HUES48 (cell line): ENCODE data around the gene LST1.

Source experiments
- H3K27ac ChIP-seq: one replicate; pipeline ENCODE4 v1.7.0; 2013; ENCODE audit warnings: low read depth, low read length, inconsistent platforms
- H3K27me3 ChIP-seq: 2 replicates; pipeline ENCODE4 v1.6.1; 2013; ENCODE audit warnings: mild to moderate bottlenecking, low read length; ENCODE audit not compliant: control insufficient read depth, insufficient read depth
- H3K36me3 ChIP-seq: 2 replicates; pipeline ENCODE4 v1.6.1; 2013; ENCODE audit warnings: low read length; ENCODE audit not compliant: control insufficient read depth, insufficient read depth
- H3K4me1 ChIP-seq: 2 replicates; pipeline ENCODE4 v1.6.1; 2013; ENCODE audit warnings: mild to moderate bottlenecking, low read length; ENCODE audit not compliant: control insufficient read depth, insufficient read depth
- H3K4me3 ChIP-seq: 2 replicates; pipeline ENCODE4 v1.5.1; 2013; ENCODE audit warnings: mild to moderate bottlenecking, low read depth, low read length
- H3K9ac ChIP-seq: 2 replicates; pipeline ENCODE4 v1.6.1; 2013; ENCODE audit warnings: mild to moderate bottlenecking, low read depth, low read length, moderate library complexity
- H3K9me3 ChIP-seq: 2 replicates; pipeline ENCODE4 v1.6.1; 2013; ENCODE audit warnings: low read length; ENCODE audit not compliant: control insufficient read depth, insufficient read depth

Gene LST1

GRCh38 chr6:31576897-31577578 is 9.0 kb upstream of the LST1 start:
- Histone ChIP-seq H3K27ac (no peak overlapping the region), H3K4me1 (peaks cover 11% of the 10 kb centered on the region), H3K36me3 (no peaks in the 10 kb centered on the region), H3K9me3 (no peaks in the 10 kb centered on the region), H3K27me3 (peaks cover 20% of the 10 kb centered on the region), H3K4me3 (no peak overlapping the region), H3K9ac (no peak overlapping the region)

- peaks cover 23% of the 10 kb centered on the region for H3K27me3 ChIP-seq
- no peak overlapping the region for H3K9ac ChIP-seq
- peaks cover 13% of the 10 kb centered on the region for H3K4me1 ChIP-seq
- H3K27ac ChIP-seq: no peak overlapping the region
- H3K36me3 ChIP-seq: no peaks in the 10 kb centered on the region
- no peak overlapping the region for H3K4me3 ChIP-seq
- H3K9me3 ChIP-seq: no peaks in the 10 kb centered on the region
These were observed 8.5 kb upstream of the LST1 start for GRCh38 chr6:31577579-31577966.

GRCh38 chr6:31578184-31579118 is 7.6 kb upstream of the LST1 start:
- no peak overlapping the region for H3K4me3 ChIP-seq
- no peaks in the 10 kb centered on the region for H3K36me3 ChIP-seq
- H3K27ac ChIP-seq: peak overlapping the region; percentile 50
- H3K9ac ChIP-seq: no peak overlapping the region
- peaks cover 14% of the 10 kb centered on the region for H3K4me1 ChIP-seq
- no peaks in the 10 kb centered on the region for H3K9me3 ChIP-seq
- H3K27me3 ChIP-seq: peaks cover 23% of the 10 kb centered on the region

DNA sequence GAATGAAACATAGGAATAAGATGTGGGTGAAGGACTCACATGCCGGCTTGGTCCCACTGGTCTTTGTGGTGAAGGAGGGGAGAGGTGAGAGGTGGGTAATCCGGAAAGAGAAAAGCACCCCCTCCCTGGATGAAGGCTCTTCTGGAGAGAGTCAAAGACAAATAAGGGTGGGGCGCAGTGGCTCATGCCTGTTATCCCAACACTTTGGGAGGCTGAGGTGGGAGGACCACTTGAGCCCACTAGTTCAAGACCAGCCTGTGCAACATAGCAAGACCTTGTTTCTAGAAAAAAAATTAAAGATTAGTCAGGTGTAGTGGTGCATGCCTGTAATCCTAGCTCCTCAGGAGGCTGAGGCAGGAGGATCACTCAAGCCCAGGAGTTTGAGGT is 7.0 kb upstream of the LST1 start:
- no peaks in the 10 kb centered on the region for H3K36me3 ChIP-seq
- no peak overlapping the region for H3K9ac ChIP-seq
- peaks cover 23% of the 10 kb centered on the region for H3K27me3 ChIP-seq
- H3K9me3 ChIP-seq: no peaks in the 10 kb centered on the region
- no peak overlapping the region for H3K4me3 ChIP-seq
- H3K4me1 ChIP-seq: peaks cover 14% of the 10 kb centered on the region
- H3K27ac ChIP-seq: peak overlapping the region; percentile 50

DNA sequence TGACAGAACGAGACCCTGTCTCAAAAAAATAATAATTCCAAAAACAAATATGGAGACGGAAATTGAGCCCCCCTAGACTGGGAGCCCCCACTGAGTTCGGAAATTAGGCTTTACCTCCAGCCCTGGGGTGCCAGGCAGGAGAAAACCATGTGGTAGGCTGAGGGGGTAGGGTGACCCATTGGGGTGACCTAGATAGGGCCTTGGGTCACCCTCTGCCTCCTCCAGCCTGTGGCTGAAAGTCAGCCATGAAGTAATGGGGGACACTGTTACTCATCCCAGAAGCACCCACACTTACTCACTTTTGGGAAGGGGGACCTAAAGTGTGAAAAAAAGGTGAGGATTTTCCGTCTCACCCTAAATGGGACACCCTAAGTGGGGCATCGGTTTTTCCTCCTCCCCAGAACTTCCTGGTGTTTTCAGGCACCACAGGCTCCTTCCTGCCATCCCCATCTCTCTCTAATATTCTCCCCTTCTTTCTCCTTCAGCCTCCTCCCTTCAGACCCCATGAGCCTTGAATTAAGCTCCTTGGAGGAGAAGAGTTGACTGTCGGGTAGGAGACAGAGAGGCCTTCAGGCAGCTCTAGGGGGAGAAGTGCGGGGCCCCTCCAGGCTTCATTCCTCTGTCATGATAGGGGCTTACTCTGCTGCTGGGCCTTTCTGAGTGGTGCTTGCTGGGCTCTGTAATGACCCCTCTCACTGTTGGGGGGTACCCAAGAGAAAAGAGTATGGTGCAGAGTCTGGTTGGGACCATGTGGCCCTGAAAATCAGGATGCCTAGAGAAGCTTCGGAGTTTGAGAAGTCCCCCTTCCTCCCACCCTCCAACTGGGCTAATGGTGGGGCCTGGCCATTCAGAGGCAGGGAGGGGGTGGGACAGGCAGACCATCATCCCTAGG is 6.3 kb upstream of the LST1 start:
- peaks cover 14% of the 10 kb centered on the region for H3K4me1 ChIP-seq
- H3K9ac ChIP-seq: no peak overlapping the region
- H3K4me3 ChIP-seq: peak overlapping the region; percentile 91
- H3K9me3 ChIP-seq: no peaks in the 10 kb centered on the region
- H3K27me3 ChIP-seq: peaks cover 23% of the 10 kb centered on the region
- no peak overlapping the region for H3K27ac ChIP-seq
- H3K36me3 ChIP-seq: no peaks in the 10 kb centered on the region

- peaks cover 23% of the 10 kb centered on the region for H3K27me3 ChIP-seq
- H3K9ac ChIP-seq: no peak overlapping the region; the same call in 1 of the 2 replicates
- H3K27ac ChIP-seq: no peak overlapping the region
- peak overlapping the region; percentile 91 for H3K4me3 ChIP-seq
- H3K9me3 ChIP-seq: no peaks in the 10 kb centered on the region
- no peaks in the 10 kb centered on the region for H3K36me3 ChIP-seq
- H3K4me1 ChIP-seq: peaks cover 14% of the 10 kb centered on the region
These were observed 5.7 kb upstream of the LST1 start for GRCh38 chr6:31580438-31580740.

GRCh38 chr6:31580807-31581433 is 5.2 kb upstream of the LST1 start:
- Histone ChIP-seq H3K27ac (peak overlapping the region; percentile 37), H3K9ac (peak overlapping the region; percentile 66), H3K36me3 (no peaks in the 10 kb centered on the region), H3K4me3 (peak overlapping the region; percentile 91), H3K9me3 (no peaks in the 10 kb centered on the region), H3K4me1 (peaks cover 14% of the 10 kb centered on the region), H3K27me3 (peaks cover 23% of the 10 kb centered on the region)

GRCh38 chr6:31581434-31582229 is 4.4 kb upstream of the LST1 start:
- H3K4me1 ChIP-seq: peaks cover 14% of the 10 kb centered on the region
- H3K4me3 ChIP-seq: peak overlapping the region; percentile 91
- no peak overlapping the region for H3K27ac ChIP-seq
- H3K27me3 ChIP-seq: peaks cover 23% of the 10 kb centered on the region
- no peaks in the 10 kb centered on the region for H3K36me3 ChIP-seq
- H3K9ac ChIP-seq: peak overlapping the region; percentile 66; the same call in 1 of the 2 replicates
- no peaks in the 10 kb centered on the region for H3K9me3 ChIP-seq

DNA sequence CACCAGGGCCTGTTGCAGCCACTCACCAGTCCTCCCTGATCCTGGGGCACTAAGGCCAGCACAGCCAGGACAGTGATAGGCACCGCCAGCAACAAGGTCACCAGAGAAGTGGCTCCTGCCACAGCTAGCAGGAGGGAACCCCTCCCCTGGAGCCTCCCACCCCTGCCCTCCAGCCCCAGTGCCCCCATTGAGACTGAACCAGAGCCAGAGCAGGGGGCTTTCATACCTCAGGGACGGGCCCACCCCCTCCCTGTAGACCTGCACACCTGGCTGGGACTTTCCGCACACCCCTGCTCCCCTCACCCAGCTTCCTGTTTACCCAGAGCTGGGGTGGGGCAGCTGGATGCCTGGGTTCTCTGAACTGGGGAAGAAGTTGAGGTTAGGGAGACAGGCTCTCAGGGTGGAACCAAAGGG is 3.8 kb upstream of the LST1 start, which contains the start of gene LTB:
TSS of gene LTB (minus strand) at position 195 of the 414 bp plus-strand sequence. CDS start at position 188, 7 bp downstream.
- peak within 1 kb of the TSS; percentile 66; the same call in 1 of the 2 replicates for H3K9ac ChIP-seq
- peak within 1 kb of the TSS; percentile 91 for H3K4me3 ChIP-seq
- H3K27me3 ChIP-seq: peaks cover 23% of the 10 kb centered on the region
- H3K36me3 ChIP-seq: no peaks in the 10 kb centered on the region
- no peaks in the 10 kb centered on the region for H3K9me3 ChIP-seq
- no peak within 1 kb of the TSS for H3K27ac ChIP-seq
- H3K4me1 ChIP-seq: peaks cover 14% of the 10 kb centered on the region

DNA sequence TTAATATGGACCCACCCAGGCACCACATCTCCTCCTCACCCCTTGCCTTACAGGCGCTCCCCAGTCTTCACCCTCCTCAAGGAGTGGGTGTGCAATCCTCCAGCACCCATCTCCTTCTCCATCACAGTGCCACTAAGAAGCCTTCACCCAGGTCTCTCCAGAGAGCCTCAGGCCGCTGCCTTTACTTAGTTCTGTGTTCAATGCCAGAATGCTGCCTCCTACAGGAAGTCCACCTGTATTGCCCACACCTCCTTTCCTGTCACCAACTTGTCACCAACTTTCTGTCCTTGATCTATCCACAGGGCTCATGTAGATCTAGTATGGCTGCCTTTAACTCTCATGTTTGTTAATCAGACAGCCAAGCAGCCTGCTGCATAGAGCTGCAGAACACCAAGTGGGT is 586 bp upstream of the LST1 start:
- Histone ChIP-seq H3K9ac (no peak overlapping the region), H3K4me1 (peaks cover 9% of the 10 kb centered on the region), H3K27me3 (peaks cover 12% of the 10 kb centered on the region), H3K4me3 (no peak overlapping the region), H3K9me3 (no peaks in the 10 kb centered on the region), H3K36me3 (no peaks in the 10 kb centered on the region), H3K27ac (no peak overlapping the region)
